Stimulated activated CD8-positive, alpha-beta memory T cell treated with anti-CD3 and anti-CD28 coated beads, Interleukin-4, amount 100 ng/mL, for 1 hour (primary cell): ENCODE results near the gene GARS1.
"Not testable (repeated sequence)": the region's sequence is repeated elsewhere in the genome, so short reads cannot be mapped to it uniquely, and the experiment has no call there.

Experiments
- DNase-seq, 2 donors: peaks; one replicate each; pipeline ENCODE4 v3.0.0-alpha.2; 2020; ENCODE audit warnings: low read depth in 2 of 2, low spot score in 1 of 2

GARS1 gene, protein sequence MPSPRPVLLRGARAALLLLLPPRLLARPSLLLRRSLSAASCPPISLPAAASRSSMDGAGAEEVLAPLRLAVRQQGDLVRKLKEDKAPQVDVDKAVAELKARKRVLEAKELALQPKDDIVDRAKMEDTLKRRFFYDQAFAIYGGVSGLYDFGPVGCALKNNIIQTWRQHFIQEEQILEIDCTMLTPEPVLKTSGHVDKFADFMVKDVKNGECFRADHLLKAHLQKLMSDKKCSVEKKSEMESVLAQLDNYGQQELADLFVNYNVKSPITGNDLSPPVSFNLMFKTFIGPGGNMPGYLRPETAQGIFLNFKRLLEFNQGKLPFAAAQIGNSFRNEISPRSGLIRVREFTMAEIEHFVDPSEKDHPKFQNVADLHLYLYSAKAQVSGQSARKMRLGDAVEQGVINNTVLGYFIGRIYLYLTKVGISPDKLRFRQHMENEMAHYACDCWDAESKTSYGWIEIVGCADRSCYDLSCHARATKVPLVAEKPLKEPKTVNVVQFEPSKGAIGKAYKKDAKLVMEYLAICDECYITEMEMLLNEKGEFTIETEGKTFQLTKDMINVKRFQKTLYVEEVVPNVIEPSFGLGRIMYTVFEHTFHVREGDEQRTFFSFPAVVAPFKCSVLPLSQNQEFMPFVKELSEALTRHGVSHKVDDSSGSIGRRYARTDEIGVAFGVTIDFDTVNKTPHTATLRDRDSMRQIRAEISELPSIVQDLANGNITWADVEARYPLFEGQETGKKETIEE

DNA sequence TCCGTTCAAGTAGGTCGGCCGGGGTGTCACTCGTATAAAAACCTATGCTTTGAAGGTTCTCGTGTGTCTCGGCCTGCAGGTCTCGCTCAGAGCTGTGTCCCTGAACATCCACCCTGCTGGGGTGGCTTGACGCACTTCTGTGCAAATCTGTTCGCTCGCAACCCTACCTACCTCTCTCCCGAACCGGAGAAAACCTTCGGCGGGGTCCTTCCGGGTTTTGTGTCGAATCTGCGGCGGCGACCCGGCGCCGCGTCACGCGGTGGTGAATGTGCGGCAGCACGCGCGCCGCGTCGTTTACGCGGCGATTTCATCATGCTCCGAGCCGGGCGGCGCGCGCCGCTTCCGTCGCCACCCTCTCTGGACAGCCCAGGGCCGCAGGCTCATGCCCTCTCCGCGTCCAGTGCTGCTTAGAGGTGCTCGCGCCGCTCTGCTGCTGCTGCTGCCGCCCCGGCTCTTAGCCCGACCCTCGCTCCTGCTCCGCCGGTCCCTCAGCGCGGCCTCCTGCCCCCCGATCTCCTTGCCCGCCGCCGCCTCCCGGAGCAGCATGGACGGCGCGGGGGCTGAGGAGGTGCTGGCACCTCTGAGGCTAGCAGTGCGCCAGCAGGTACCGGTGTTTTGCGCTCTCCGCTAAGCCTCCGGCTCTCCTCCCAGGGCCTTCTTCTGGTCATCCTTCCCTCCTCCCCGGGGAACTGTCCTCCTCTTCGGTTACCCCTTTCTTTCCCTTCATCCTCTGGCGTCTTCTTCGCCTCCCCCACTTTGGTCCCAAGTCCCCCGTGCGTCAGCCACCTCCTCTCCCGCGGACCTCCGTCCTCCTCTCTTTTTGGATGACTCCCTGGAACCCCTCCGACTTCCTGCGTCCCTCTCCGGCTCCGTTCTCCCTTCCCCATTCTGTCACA is at the start of gene GARS1:
GARS1 (plus strand) TSS at position 339 of the 896 bp plus-strand sequence; CDS start at position 383, 44 bp downstream.
- peak; percentile 73 to 77 for DNase-seq

DNA sequence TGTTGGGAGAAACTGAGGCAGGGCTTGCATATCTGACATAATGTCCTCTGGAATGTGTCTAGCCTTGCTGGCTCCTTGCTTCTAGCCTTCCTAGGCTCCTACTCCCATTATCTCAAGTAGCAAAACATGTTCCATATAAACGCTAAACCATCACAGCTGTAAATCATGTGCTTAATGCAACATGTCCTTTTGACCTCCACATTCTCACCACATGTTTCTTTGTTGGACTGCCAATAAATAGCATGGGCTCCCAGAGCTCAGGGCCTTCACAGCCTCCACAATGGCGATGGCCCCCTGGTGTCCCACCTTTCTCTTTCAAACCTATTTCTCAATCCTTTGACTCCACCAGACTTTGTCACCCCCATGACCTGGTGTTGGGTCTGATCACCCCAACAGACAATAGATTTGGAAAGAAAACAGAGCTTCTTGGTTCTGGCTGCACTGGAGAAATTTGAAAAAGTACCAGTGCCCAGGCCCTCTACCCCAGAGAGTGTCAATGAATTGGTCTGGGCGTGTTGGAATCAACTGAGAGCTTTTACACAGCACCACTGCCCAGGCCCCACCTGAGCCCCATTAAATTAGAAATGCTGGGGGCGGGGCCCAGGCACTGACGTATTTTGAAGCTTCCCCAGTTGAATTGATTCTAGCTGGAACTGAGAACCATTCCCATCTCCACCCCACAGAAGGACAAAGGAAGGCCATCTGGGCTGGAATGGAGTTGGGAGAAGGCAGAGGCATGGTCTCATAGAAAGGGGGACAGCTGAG is 48.7 kb upstream of the GARS1 start:
- no peak for DNase-seq

DNA sequence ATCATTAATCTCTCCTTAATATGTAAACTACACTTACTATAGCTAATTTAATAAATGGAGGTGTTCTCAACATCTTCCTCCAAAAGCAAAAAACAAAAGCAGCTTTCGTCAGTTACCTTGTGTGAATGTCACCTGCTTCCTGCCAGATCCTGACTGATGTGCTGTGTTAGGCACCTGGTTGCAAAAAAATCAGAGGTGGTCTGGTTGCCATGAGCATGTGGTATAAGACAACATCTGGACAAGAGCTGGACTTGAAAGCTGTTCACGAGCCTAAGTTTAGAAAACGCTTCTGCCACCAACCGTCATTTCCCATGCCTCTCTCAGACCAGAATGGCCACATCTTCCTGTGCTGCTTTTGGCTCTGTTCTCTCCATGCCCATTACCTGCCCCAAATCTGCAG is 48.1 kb upstream of the GARS1 start:
- DNase-seq, result no peak

DNA sequence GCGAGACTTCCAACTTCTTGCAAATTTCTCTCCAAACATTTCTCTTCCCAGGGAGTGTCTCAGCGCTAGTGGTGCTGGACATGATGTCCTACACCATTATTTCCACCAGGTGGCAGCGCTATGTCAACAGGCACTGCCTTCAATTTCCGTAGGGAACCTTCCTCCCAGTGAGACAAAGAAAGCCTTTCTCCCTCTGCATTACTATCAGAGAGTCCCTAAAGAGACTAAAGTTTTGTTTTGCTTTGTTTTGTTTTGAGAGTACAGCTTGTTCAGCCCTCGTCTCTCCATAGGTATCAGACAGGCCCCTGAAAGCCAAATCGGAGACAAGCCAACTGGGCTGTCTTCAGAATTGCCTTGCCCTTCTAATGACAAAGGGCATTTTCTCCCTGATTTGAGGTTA is 45.8 kb upstream of the GARS1 start:
- DNase-seq, result no peak

DNA sequence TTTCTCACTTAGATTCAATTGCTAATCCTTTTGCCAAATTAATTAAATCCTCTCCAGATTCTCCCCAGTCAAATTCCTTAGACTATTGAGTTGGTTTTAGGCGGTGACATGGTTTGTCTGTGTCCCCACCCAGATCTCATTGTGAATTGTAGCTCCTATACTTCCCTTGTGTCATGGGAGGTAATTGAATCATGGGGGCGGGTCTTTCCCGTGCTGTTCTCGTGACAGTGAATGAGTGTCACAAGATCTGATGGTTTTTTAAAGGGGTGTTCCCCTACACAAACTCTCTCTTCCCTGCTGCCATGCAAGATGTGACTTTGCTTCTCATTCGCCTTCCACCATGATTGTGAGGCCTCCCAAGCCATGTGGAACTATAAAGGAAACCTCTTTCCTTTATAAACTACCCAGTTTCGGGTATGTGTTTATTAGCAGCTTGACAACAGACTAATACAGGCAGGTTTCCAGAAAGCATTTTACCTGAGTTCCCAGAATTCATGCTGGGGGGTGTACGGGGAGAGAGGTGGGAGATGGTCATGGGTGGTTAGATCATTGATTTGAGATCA is 44.7 kb upstream of the GARS1 start:
- no peak for DNase-seq

DNA sequence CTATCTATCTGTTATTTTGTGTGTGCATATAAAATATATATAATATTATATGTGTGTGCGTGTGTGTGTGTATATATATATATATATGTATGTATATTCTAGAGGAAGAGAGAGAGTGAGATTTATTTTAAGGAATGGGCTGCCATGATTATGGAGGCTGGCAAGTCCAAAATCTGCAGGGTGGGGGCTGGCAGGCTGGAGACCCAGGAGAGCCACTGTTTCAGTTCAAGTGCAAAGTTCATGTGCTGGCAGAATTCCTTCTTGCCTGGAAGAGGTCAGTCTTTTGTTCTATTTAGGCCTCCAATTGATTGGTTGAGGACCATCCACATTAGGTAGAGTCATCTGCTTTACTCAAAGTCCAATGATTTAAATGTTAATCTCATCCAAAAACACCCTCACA is 42.3 kb upstream of the GARS1 start:
- DNase-seq, result no peak

DNA sequence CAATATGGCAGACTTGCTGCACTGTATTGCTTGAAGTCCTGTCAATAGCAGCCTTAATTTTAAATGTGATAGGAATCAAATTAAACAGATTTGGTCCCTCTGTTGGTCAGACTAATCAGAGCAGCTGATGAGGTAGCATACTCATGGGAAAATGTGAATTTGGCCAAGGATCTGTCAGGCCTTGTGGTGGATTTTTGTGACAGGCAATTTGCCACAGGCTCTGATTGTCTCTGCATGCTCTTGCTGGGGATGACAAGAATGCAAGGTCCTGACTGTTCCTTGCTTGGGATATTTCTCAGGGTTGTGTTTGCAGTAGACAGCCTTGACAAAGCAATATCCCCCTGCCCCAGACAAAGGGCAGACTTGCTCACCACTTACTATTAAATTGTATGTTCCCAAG is 41.5 kb upstream of the GARS1 start:
- no peak for DNase-seq

DNA sequence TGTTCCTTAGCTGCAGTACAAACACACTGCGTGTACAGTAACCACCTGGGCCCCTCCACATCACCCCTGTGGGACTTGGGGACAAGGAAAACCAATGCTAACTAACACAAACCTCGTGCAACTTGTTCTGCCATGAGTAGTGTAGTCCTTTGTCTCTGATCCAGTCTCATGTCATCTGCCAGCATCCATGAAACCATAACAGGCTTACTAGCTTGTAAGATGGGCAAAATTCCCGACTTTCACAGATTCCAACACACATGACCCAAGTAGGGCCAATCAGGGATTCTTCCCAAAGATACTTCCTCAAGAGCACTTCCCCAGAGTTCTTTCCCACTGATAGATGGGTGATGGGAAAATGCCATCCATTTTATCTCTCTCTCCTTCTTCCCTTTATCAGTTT is 41.1 kb upstream of the GARS1 start:
- DNase-seq, result no peak

DNA sequence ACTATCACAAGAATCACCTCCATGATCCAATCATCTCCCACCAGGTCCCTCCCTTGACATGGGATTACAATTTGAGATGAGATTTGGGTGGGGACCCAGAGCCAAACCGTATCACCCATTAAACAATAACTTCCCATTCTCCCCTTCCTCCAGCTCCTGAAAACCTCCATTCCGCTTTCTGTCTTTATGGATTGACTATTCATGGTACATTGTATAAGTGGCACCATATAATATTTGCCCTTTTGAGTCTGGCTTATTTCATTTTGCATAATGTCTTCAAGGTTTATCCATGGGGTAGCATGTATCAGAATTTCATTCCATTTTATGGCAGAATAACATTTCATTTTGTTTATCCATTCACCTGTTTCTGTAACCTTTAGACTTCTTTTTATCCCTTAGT is 39.2 kb upstream of the GARS1 start:
- no peak for DNase-seq

DNA sequence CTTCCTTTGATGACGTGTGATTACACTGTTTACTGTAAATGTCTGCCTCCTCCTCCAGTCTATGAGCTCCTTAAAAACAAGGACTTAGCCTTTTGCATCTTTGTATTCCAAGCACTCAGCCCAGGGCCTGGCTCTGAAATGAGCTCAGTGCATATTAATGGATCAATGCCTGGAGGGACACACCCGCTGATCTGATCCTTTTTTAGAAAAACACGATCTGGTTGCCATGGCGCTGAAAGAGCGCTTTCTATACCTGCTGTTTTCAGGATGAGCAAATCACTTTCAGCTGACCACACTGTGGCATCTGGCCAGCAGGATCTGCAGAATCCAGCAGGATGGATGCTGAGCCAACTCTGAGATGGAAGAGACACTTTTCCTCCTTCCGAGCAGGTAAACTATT is 37.8 kb upstream of the GARS1 start:
- no peak for DNase-seq

DNA sequence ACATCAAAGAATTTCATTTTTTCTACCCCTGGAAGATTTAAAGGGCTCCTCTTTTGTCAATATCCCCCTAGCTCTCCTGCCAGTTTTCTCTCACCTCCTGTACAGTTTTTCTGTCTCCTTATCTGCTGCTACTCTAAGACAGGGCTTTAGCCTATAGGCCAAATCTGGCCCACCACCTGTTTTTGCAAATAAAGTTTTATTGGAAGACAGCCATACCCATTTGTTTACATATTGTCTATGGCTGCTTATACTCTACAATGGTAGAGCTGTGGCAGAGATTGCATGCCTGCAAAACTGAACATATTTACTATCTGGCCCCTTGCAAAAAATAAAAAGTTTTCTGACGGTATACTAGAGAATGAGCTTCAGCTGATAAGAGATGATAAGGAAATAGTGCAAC is 37.4 kb upstream of the GARS1 start:
- no peak for DNase-seq

DNA sequence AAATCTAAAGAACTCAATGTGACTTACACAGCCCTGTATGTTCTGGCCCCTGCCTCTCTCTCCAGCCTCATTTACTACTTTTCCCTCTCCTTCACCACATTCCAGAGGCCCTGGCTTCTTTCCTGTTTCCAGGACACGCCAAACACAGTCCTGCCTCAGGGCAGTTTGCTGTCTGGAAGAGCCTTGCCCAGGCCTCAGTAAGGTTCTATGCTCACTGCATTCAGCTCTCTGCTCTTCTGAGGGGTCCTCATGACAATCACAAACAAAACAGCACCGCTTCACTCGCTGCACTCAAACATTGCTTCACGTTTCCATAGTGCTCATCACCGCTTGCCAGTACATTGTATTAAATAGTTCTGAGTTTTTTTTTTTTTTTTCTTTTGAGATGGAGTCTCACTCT is 35.1 kb upstream of the GARS1 start:
- DNase-seq, result no peak

DNA sequence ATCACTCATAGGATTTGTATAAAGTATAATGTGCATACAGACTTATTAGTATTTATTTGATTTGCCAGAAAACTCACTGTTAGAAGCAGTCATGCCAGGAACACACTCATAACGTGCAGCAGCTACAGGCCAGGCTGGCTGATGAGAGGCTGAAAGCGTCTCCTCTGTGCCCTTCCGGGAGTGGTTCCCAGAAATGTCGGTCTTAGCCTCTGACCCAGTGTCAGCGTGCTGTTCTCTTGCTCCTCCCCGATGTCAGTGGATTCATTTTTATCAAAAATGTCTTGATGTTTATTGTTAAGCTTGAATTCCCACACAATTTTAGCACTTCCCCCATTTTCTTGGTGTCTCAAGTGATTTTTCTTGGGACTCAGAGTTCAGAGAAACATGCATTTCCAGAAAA is 33.3 kb upstream of the GARS1 start:
- DNase-seq, result no peak

DNA sequence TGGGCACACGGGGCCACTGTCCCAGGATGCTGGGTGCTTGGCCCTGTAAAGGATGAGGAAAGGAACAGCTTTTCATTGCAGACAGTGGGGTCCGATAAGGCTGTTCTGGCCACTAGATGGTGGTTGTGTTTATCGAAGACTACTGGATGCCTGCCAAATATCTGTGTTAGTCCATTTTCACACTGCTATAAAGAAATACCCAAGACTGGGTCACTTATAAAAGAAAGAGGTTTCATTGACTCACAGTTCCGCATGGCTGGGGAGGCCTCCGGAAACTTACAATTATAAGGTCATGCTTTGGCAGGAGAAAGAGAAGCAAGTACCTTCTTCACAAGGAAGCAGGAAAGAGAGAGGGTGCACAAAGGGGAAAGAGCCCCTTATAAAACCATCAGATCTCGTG is 32.2 kb upstream of the GARS1 start:
- no peak for DNase-seq

DNA sequence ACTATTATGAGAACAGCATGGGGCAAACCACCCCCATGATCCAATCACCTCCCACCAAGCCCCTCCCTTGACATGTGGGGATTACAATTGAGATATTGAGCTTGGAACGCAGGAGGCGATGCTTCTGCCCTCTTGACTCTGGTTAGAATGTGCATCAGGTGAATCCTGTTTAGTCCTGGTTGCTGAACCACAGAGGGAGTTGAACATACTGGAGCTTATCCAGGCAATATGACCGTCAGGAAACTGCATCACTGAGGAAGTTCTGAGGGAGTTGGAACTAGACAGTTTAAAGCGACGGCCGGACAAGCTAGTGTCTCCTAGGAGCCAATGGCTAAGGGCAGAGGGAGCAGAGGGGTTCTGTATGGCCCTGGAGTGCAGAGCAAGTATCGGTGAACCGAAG is 31.8 kb upstream of the GARS1 start:
- no peak for DNase-seq

DNA sequence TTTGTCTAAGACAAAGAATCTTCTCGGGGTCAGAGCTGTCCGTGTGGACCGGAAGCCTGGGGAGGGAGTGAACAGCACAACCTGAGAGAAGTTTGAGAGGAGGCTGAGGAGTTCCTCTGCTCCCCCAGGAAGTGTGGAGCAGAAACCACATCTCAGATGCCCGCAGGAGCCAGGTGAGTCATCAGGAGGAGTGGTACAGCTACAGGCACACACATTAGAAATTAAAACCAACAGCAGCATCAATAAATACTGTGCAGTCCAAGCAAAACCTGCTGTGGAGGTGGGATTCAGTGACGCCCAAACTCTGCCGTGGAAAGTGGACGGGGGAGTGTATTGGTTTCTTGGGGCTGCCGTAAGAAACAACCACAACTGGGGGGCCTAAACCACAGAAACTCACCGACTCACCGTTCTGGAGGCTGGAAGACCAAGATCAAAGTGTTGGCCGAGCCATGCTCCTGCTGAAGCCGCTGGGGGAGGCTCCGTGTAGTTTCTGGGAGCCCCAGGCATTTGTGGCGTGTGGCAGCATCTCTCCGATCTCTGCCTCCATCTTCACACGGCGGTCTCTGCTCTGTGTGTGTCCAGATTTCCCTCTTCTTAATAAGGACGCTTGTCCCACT is 31.2 kb upstream of the GARS1 start:
- no peak for DNase-seq

DNA sequence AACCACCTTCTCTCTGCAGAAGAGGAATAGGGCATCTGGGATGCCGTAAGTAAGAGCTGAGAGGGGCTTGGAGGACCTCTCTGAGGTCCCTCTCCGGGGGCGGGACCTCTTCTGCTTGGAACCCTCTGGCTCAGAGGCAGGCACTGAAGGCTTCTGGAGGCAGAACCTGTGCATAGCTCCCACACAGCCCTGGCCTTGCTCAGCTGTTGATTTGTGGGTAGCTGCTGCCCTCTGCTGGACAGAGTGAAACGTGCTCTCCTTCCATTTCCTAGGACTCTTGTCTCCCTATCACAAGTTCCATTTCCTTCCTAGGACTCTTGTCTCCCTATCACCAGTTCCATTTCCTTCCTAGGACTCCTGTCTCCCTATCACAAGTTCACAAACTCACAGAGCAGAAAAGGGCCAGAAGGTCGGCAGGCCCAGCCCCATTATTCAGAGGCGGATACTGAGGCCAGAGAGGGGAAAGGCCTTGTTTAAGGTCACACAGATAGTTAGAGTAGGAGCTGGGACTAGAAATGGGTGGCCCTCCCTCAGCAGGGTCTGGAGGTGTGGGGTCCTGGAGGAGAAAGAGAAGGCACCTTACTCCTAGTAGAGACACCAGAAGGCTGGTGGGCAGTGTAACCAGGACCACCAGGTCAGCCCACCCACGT is 30.3 kb upstream of the GARS1 start:
- DNase-seq, result peak; percentile 49 to 51

DNA sequence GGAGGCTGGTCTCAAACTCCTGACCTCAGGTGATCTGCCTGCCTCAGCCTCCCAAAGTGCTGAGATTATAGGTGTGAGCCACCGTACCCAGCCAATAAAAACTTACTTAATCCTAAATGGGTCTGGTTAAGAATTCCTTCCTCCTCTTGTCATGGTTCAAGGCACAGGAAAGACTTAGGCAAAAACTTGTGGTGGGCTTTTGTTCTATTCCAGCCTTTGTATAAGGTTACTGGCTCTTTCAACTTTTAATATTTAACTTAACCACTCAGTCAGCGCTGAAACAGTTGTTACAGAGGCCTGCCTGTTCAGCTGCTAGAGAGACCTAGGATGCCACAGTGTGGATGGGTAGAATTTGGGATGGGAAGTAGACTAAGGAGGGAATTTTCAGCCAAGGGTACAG is 28.1 kb upstream of the GARS1 start:
- DNase-seq, result no peak

DNA sequence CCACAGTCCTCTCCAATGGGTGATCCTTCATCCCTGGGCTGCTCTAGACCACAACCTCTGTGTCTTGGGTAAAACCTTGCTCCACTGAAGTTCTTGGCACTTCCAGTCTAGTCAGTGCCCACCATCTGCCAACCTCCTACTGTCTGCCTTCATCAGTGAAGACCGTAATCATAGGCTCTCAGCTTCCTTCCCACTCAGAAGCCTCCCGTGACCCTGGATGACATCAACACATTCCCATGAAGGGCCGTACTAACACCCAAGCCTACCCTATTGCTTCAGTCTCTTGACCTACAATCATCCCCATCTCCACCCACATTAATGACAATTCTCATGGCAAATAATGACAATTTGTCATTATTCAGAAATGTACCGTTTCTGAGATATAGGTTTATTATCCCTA is 27.6 kb upstream of the GARS1 start:
- no peak for DNase-seq

DNA sequence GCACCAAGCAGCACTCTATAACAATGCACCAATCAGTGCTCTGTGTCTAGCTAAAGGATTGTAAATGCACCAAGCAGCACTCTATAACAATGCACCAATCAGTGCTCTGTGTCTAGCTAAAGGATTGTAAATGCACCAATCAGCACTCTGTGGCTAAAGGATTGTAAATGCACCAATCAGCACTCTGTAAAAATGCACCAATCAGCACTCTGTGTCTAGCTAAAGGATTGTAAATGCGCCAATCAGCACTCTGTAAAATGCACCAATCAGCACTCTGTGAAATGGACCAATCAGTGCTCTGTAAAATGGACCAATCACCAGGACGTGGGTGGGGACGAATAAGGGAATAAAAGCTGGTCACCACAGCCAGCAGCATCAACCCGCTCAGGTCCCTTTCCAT is 24.4 kb upstream of the GARS1 start:
- not testable (repeated sequence) for DNase-seq
